Transverse colon (tissue), 4 donors: ENCODE data around the gene ITGB6. TPM values are rescaled to one million over a fixed set of nuclear protein-coding genes. Genes with fewer than 3 reads are reported as not detected.
A peak's percentile ranks its signal among the peaks of the same experiment; 100 is the strongest.

ENCODE experiments used
- DNase-seq: peaks from one replicate; pipeline ENCODE4 v3.0.0-alpha.2; 2019
- H3K27ac ChIP-seq, 4 donors: fragments of 200-600 bp; sonication (generic); 2 replicates each; pipeline ENCODE4 v1.5.1; 2016 to 2018; ENCODE audit warnings: inconsistent platforms in 4 of 4
- H3K27me3 ChIP-seq: fragments of 200-600 bp; sonication (generic); 2 replicates; pipeline ENCODE4 v1.5.1; 2017; ENCODE audit warnings: inconsistent platforms
- H3K36me3 ChIP-seq, 4 donors: fragments of 200-600 bp; sonication (generic); 2 replicates each; pipeline ENCODE4 v1.5.1; 2017 to 2019; ENCODE audit warnings: inconsistent platforms in 4 of 4
- H3K4me1 ChIP-seq, 4 donors: fragments of 200-600 bp; sonication (generic); 2 replicates each; pipeline ENCODE4 v1.5.1; 2017 to 2020; ENCODE audit warnings: inconsistent platforms in 4 of 4
- H3K4me3 ChIP-seq, 4 donors: fragments of 200-600 bp; sonication (generic); 1 replicate in 1 of 4; 2 replicates in 3 of 4; pipeline versions ENCODE4 v1.5.1 to v1.6.1; 2017 to 2019; ENCODE audit warnings: inconsistent platforms in 4 of 4
- H3K9me3 ChIP-seq, 2 donors: fragments of 200-600 bp; sonication (generic); 2 replicates each; pipeline ENCODE4 v1.5.1; 2017 to 2019; ENCODE audit warnings: inconsistent platforms in 2 of 2
- EP300 ChIP-seq: sonication (generic); formaldehyde crosslinking; IDR thresholded peaks from one replicate; pipeline ENCODE4 v1.6.1; 2017; ENCODE audit warnings: antibody characterized with exemption, low read depth
- POLR2A ChIP-seq: fragments of 450-650 bp; IDR thresholded peaks from one replicate; pipeline ENCODE4 v1.6.1; 2016; ENCODE audit warnings: antibody characterized with exemption, mild to moderate bottlenecking, moderate library complexity
- POLR2AphosphoS5 ChIP-seq, 3 donors: sonication (generic); formaldehyde crosslinking; IDR thresholded peaks; one replicate each; pipeline ENCODE4 v1.6.1; 2016; ENCODE audit warnings: antibody characterized with exemption in 3 of 3
- WGBS, 2 donors: methylation state at CpG; one replicate each; pipeline ENCODE4 v1.1.5; 2018; ENCODE audit warnings: low coverage in 1 of 2; 5-methylcytosine and 5-hydroxymethylcytosine counted together
- in situ Hi-C, 4 donors: fragments of 200-750 bp; cut with MboI; loops; one replicate each; pipeline versions ENCODE4 v1.15.0 to v1.15.1; 2017; ENCODE audit warnings: low sequenced_read_pairs in 3 of 4, low pct_ligation_motif_present in 1 of 4, low pct_unique_long_range_greater_than_20kb in 1 of 4
- intact Hi-C: fragments of 100-400 bp; cut with DNase I; formaldehyde crosslinking; loops from one replicate; pipeline ENCODE4 v1.15.1; 2023; ENCODE audit warnings: low total_unique reads
- total RNA-seq, 4 donors: library from RNA; depleted of rRNA; stranded (reverse); fragments of >200 nt; gene quantifications; one replicate each; pipeline ENCODE4 v1.1.0, GENCODE V29; 2016
- TF ChIP-seq, protein P1 (sequence below), 5 experiments: fragments of 200-600 bp in 3 of 5; fragments of 450-650 bp in 2 of 5; sonication (generic) in 3 of 5; IDR thresholded peaks; 1 replicate in 2 of 5; 2 replicates in 3 of 5; pipeline ENCODE4 v1.5.1; 2016 to 2017; ENCODE audit warnings: antibody characterized with exemption in 5 of 5, inconsistent platforms in 3 of 5, mild to moderate bottlenecking in 2 of 5, moderate library complexity in 1 of 5

ITGB6 gene
- total RNA-seq, 4 donors from 2014 or later: 7.6 to 28.8 (median 20.2) TPM

GRCh38 chr2:160232905-160233475 lies 32.9 kb upstream of the ITGB6 start:
- Histone ChIP-seq H3K4me1 (peaks cover 0 to 12% (median 4%) of the 10 kb centered on the region in 4 donors), H3K4me3 (no peak overlapping the region), H3K27ac (no peak overlapping the region), H3K27me3 (no peaks in the 10 kb centered on the region), H3K36me3 (no peaks in the 10 kb centered on the region), H3K9me3 (no peaks in the 10 kb centered on the region)
- 60 to 64% methylated on average over 3 of the region's 3 CpGs for WGBS, 2 donors
- no peak for DNase-seq
- intact Hi-C loops (no loop called here), in situ Hi-C loops (no loop called here)
- TF ChIP-seq POLR2A (no peak), EP300 (no peak), POLR2AphosphoS5 (IDR thresholded peaks at IDR 0.05) (no peak)
- TF ChIP-seq, protein P1, sequence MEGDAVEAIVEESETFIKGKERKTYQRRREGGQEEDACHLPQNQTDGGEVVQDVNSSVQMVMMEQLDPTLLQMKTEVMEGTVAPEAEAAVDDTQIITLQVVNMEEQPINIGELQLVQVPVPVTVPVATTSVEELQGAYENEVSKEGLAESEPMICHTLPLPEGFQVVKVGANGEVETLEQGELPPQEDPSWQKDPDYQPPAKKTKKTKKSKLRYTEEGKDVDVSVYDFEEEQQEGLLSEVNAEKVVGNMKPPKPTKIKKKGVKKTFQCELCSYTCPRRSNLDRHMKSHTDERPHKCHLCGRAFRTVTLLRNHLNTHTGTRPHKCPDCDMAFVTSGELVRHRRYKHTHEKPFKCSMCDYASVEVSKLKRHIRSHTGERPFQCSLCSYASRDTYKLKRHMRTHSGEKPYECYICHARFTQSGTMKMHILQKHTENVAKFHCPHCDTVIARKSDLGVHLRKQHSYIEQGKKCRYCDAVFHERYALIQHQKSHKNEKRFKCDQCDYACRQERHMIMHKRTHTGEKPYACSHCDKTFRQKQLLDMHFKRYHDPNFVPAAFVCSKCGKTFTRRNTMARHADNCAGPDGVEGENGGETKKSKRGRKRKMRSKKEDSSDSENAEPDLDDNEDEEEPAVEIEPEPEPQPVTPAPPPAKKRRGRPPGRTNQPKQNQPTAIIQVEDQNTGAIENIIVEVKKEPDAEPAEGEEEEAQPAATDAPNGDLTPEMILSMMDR (IDR thresholded peaks at IDR 0.05): no peak

GRCh38 chr2:160229591-160229990 lies 29.5 kb upstream of the ITGB6 start:
- Histone ChIP-seq H3K27ac (no peak overlapping the region), H3K27me3 (no peaks in the 10 kb centered on the region), H3K36me3 (no peaks in the 10 kb centered on the region), H3K4me3 (no peak overlapping the region), H3K4me1 (peaks cover 0 to 12% (median 6%) of the 10 kb centered on the region in 4 donors), H3K9me3 (no peaks in the 10 kb centered on the region)
- TF ChIP-seq, protein P1 (IDR thresholded peaks at IDR 0.05): no peak
- TF ChIP-seq POLR2AphosphoS5 (IDR thresholded peaks at IDR 0.05): no peak
- TF ChIP-seq POLR2A: no peak
- TF ChIP-seq EP300: no peak
- DNase-seq: no peak
- intact Hi-C loops (no loop called here), in situ Hi-C loops (no loop called here)
- 90 to 100% methylated on average over 1 of the region's 1 CpG for WGBS, 2 donors

GRCh38 chr2:160228141-160228917 lies 28.3 kb upstream of the ITGB6 start:
- Histone ChIP-seq H3K36me3 (no peaks in the 10 kb centered on the region), H3K4me3 (no peak overlapping the region), H3K4me1 (peaks cover under 1 to 23% (median 16%) of the 10 kb centered on the region in 4 donors), H3K9me3 (no peaks in the 10 kb centered on the region), H3K27ac (no peak overlapping the region), H3K27me3 (no peaks in the 10 kb centered on the region)
- intact Hi-C loops (no loop called here), in situ Hi-C loops (no loop called here)
- DNase-seq: no peak
- TF ChIP-seq EP300: no peak
- TF ChIP-seq, protein P1 (IDR thresholded peaks at IDR 0.05): no peak
- TF ChIP-seq POLR2AphosphoS5 (IDR thresholded peaks at IDR 0.05): no peak
- TF ChIP-seq POLR2A: no peak
- WGBS, 2 donors: 55 to 71% methylated on average over 5 of the region's 5 CpGs

DNA sequence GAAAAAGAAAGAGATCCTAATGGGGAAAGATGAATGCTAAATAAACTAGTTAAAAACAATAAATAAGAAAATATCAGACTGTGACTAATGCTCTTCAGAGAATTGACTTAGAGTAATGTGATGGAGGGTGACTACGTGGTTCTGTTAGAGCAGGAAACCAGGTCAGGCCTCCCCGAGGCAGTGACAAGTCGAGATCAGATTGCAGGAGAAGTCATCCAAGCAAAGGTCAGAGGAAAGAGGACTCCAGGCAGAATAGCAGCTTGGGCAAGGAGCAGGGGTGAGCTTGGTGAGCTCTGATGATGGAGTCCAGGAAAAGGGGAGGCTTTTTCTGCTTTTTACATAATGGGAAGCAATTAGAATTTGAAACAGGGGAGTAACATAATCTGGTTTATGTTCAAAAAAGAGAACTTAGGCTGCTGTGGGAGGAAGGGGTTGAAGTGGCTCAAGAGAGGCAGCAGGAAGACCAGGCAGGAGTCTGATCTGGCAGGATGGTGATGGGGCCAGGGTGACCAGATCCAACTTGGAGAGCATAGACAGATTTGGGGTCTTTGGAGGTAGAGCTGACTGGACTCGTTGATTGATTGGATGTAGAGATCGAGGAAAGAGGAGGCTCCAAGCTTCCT lies 27.3 kb upstream of the ITGB6 start:
- 64 to 81% methylated on average over 5 of the region's 5 CpGs for WGBS, 2 donors
- H3K9me3 ChIP-seq: no peaks in the 10 kb centered on the region
- H3K36me3 ChIP-seq: no peaks in the 10 kb centered on the region
- H3K27me3 ChIP-seq: no peaks in the 10 kb centered on the region
- no peak overlapping the region for H3K4me3 ChIP-seq
- DNase-seq: peak; percentile 14
- in situ Hi-C loops (no loop called here), intact Hi-C loops (no loop called here)
- no peak for TF ChIP-seq EP300
- TF ChIP-seq, protein P1 (IDR thresholded peaks at IDR 0.05): no peak
- no peak for TF ChIP-seq POLR2AphosphoS5 (IDR thresholded peaks at IDR 0.05)
- no peak for TF ChIP-seq POLR2A
- peaks cover 9 to 32% (median 25%) of the 10 kb centered on the region in 4 donors for H3K4me1 ChIP-seq
- no peak overlapping the region for H3K27ac ChIP-seq
